IPS-15b (cell line): ENCODE measurements around the gene TRIM44.
"Not testable (repeated sequence)": the region's sequence is repeated elsewhere in the genome, so short reads cannot be mapped to it uniquely, and the experiment has no call there.

ENCODE experiments used
- H3K27me3 ChIP-seq: one replicate; pipeline ENCODE4 v1.6.1; 2013; ENCODE audit warnings: low read length; ENCODE audit not compliant: control insufficient read depth, insufficient read depth
- H3K36me3 ChIP-seq: one replicate; pipeline ENCODE4 v1.6.1; 2013; ENCODE audit warnings: low read length; ENCODE audit not compliant: control insufficient read depth, insufficient read depth
- H3K4me1 ChIP-seq: one replicate; pipeline ENCODE4 v1.6.1; 2013; ENCODE audit warnings: mild to moderate bottlenecking, low read length; ENCODE audit not compliant: control insufficient read depth, insufficient read depth
- H3K4me3 ChIP-seq: one replicate; pipeline ENCODE4 v1.5.1; 2013; ENCODE audit warnings: low read depth, low read length
- H3K9ac ChIP-seq: one replicate; pipeline ENCODE4 v1.6.1; 2013; ENCODE audit warnings: low read depth, mild to moderate bottlenecking, low read length
- H3K9me3 ChIP-seq: one replicate; pipeline ENCODE4 v1.6.1; 2013; ENCODE audit warnings: mild to moderate bottlenecking, low read length; ENCODE audit not compliant: control insufficient read depth, insufficient read depth

The TRIM44 gene

DNA sequence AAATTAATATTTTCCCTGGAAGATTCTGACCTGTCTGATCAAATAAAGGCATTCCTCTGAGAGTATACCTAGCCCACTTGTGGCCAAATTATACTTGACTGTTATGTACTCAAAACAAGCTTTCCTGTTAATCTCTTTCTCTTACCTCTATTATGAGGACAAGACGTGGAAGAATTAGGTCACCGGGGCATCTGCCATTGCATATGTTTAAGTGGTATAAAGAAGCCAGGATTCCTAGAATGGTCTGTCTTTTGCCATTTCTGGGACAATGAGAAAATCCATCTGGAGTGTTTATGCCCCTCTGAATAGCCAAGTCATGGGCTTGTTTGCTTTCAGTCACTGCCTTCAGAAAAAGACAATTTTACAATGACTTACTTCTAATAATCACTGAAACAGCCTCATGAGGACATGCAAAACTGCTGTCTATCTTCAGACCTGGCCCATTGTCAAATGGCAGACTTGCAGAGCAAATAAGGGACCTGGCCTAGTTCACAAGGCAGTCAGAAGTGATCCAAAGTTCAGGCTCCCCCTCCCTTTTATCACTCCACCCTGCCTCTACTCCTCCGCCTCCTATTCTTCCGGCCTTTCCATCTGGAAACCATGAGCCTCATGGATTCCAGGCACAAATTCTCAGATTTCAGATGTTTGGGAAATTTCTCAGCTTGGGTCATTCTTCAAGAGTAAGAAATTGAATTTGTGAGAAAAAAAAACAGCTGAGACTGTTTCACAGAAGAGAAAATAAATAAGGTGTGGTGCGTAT is 153.2 kb downstream of the TRIM44 start:
- H3K36me3 ChIP-seq = no peaks in the 10 kb centered on the region

DNA sequence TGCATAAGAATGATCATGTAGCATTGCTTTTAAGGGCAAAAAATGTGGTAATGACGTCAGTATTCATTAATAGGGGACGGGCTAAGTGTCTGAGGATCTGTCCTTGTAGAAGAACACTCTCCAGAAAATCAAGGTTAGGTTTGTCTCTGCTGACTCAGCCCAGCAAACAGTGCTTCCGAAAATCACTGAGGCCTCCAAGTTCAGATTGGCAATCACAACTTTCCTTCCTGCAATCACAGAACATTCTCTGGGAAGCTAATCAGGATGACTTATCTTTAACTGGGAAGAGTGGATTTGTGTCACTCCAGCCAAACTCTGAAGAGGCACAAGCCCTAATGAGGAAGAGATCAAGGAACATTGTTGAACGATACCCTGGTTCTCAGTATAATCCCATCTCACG is 158.0 kb downstream of the TRIM44 start:
- no peaks in the 10 kb centered on the region for H3K36me3 ChIP-seq
- H3K27me3 ChIP-seq = peaks cover 4% of the 10 kb centered on the region
- H3K9me3 ChIP-seq = no peaks in the 10 kb centered on the region
- H3K4me1 ChIP-seq = no peaks in the 10 kb centered on the region
- no peak overlapping the region for H3K9ac ChIP-seq
- H3K4me3 ChIP-seq = no peak overlapping the region

More for the DNA sequence above, 153.2 kb downstream of the TRIM44 start:
- H3K9me3 ChIP-seq = no peaks in the 10 kb centered on the region
- H3K4me1 ChIP-seq = no peaks in the 10 kb centered on the region
- no peak overlapping the region for H3K9ac ChIP-seq
- H3K4me3 ChIP-seq = no peak overlapping the region
- H3K27me3 ChIP-seq = no peaks in the 10 kb centered on the region

DNA sequence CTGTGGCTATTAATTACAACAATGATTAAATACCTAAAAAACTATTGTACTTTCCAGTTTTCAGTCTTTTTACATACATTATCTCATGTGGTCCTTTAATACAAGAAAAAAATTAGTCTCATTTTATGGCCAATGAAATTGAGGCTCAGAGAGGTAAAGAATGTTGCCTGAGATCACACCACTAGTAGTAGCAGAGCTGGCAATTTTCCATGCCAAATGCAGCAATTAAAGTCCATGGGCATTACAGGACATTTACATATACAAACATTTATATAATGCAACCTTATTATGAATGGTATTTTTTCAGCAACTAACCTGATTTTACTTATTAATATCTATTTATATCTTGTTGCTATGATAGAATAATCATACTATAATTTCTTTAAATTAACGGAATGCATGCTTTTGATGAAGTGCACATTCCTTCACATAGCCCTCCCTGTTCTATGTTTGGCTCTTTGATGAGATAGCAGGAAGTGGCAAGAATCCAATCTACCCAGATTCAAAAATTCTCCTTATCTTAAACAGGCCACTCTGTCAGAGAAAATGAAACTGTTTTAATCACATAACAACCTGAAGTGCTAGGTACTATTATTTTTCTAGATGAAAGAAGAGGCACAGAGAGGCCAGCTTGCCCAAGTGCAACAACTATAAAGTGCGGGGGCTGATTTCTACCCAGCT is 160.4 kb downstream of the TRIM44 start:
- Histone ChIP-seq H3K9ac (no peak overlapping the region), H3K4me1 (no peaks in the 10 kb centered on the region), H3K36me3 (no peaks in the 10 kb centered on the region)

DNA sequence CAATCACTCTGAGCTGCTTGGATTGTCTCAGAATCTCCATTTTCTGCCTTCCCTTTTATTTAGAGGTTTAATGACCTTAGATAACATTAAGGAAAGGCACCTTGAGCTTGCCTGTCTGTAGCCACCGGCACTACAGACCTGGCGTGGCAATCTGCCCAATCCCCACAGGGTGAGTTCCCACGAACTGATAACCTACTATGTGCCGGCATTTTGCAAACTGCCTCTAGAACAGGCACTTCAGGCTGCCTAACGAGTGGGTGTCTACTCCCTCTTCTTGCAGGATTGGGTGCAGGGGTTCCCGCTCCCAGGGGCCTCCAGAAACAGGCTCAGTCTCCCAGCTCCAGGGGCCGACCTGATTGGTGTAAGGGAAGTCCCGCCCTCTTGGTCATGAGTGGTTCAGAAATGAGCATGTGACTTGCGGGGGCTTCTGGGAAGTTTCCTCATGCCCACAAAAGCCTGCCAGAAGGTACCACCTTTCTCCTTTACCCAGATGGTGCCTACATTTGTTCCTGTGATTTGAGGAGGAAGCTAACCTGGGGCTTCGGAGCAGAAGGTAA is 161.2 kb downstream of the TRIM44 start:
- H3K27me3 ChIP-seq = peaks cover 4% of the 10 kb centered on the region
- H3K36me3 ChIP-seq = no peaks in the 10 kb centered on the region
- H3K9ac ChIP-seq = no peak overlapping the region
- H3K9me3 ChIP-seq = no peaks in the 10 kb centered on the region
- H3K4me3 ChIP-seq = no peak overlapping the region
- H3K4me1 ChIP-seq = no peaks in the 10 kb centered on the region

More for the DNA sequence above, 160.4 kb downstream of the TRIM44 start:
- H3K4me3 ChIP-seq = no peak overlapping the region
- no peaks in the 10 kb centered on the region for H3K9me3 ChIP-seq
- peaks cover 4% of the 10 kb centered on the region for H3K27me3 ChIP-seq

DNA sequence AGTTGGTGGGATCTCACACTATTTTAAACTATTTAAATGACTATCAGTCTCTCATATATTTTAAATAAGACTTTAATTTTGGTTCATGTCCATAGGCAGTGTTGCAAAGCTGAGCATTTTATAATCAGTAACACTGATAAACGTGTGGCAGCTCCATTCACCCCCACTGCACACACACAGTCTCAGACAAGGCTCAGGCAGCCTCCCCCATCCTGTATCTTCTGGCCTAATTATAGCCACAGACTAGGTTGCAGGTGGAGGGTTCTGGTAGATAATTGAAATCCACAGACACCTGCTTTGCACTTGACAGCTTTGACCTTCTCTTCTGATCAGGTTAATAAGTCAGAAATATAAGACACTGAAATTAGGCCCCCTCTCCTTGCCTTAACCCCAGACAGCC is 162.8 kb downstream of the TRIM44 start:
- Histone ChIP-seq H3K9ac (no peak overlapping the region), H3K27me3 (peaks cover 4% of the 10 kb centered on the region), H3K9me3 (no peaks in the 10 kb centered on the region), H3K4me1 (no peaks in the 10 kb centered on the region), H3K36me3 (no peaks in the 10 kb centered on the region), H3K4me3 (no peak overlapping the region)

DNA sequence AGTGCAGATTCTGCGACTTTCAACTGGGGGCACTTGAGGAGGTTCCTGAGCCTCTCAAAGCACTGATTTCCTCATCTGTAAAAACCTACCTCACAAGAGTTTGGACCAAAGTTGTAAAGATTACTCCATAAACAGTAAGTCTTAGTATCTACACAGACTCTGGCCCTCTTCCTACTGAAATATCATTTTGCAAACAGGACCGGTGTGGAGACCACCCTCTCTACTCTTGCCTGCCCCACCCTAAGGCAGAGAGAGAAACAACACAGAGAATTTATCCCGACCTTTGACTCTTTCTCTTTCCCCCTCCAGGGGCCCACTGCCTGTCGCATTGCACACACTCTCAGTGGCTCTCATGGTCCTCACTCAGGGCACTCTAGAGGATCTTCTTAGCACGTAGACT is 163.4 kb downstream of the TRIM44 start:
- Histone ChIP-seq H3K9ac (no peak overlapping the region), H3K4me3 (no peak overlapping the region), H3K4me1 (no peaks in the 10 kb centered on the region), H3K36me3 (no peaks in the 10 kb centered on the region), H3K27me3 (peaks cover 4% of the 10 kb centered on the region), H3K9me3 (no peaks in the 10 kb centered on the region)

DNA sequence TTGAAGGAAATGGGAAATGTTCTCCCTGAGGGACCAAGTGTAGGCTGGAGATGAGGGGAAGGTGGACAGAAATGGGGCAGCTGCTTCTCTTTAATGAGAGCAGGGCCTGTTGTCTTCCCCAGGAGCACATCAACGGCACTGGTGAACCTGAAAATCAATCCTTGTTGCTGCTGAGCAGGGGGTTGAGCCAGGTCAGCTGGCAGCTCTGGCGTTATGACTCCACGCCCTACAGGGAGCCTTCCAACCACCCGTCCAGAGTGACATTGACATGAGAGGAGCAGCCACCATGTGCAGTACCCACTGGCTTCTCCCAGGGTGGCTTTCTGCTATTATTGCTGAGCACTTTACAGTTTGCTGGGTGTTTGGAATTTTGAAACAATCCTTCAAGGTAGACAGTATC is 164.4 kb downstream of the TRIM44 start:
- H3K9me3 ChIP-seq = no peaks in the 10 kb centered on the region
- no peak overlapping the region for H3K4me3 ChIP-seq
- H3K27me3 ChIP-seq = no peaks in the 10 kb centered on the region
- no peaks in the 10 kb centered on the region for H3K36me3 ChIP-seq
- no peak overlapping the region for H3K9ac ChIP-seq
- no peaks in the 10 kb centered on the region for H3K4me1 ChIP-seq

DNA sequence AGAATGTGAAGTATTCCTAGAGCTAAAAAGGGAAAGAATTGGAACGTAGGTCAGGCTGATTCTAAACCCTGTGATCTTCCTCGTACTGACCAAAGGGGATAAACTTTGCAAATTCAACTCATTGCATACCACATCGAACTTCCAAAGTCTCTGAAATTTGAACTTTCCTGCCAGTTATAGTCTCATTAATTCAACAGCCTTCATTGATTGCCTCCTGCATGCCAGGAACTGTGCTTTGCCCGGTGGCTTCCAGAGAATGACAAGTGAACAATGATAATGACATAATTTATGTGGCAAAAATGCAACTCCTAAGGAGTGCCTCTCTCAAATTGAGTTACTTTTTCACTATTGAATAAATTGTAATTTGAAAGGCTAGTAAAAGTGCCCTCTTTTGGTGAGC is 173.6 kb downstream of the TRIM44 start:
- H3K27me3 ChIP-seq = no peaks in the 10 kb centered on the region

DNA sequence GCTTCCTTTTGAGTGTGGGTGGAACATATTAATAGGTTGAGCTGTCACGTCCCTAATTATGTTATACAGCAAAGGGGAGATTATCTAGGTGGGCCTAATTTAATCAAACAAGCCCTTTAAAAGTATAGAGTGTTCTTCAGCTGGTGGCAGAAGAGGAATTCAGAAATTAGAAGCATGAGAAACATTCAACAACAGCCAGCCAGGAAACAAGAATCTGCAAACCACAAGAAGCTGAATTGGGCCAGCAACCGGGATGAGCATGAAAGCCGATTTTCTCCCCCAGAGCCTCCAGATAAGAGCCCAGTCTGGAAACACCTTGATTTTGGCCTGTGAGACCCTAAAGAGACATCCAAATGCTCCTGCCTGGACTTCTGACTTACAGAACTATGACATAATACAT is 175.5 kb downstream of the TRIM44 start:
- no peak overlapping the region for H3K4me3 ChIP-seq
- H3K36me3 ChIP-seq = no peaks in the 10 kb centered on the region
- no peaks in the 10 kb centered on the region for H3K9me3 ChIP-seq
- no peaks in the 10 kb centered on the region for H3K27me3 ChIP-seq
- H3K9ac ChIP-seq = no peak overlapping the region
- no peaks in the 10 kb centered on the region for H3K4me1 ChIP-seq

More for the DNA sequence above, 173.6 kb downstream of the TRIM44 start:
- H3K9ac ChIP-seq = no peak overlapping the region
- H3K9me3 ChIP-seq = no peaks in the 10 kb centered on the region
- no peak overlapping the region for H3K4me3 ChIP-seq
- no peaks in the 10 kb centered on the region for H3K4me1 ChIP-seq
- no peaks in the 10 kb centered on the region for H3K36me3 ChIP-seq

DNA sequence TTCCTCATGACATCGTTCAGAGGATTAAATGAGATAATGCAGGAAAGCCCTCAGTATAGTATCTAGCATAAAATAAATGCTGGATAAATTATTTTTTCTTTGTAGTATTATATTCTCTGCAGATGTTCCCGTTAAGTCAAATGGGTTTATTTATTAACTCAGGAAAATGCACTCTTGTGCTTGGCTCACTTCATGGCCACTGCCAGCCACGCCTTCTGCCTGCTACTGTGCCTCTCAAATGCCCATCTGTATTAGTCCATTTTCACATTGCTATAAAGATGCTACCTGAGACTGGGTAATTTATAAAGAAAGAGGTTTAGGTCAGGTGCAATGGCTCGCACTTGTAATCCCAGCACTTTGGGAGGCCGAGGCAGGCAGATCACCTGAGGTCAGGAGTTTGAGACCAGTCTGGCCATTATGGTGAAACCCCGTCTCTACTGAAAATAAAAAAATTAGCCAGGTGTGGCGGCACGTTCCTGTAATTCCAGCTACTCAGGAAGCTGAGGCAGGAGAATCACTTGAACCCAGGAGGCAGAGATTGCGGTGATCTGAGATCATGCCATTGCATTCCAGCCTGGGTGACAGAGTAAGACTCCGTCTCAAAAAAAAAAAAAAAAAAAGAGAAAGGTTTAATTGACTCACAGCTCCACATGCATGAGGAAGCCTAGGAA is 176.3 kb downstream of the TRIM44 start:
- not testable (repeated sequence) for H3K4me1 ChIP-seq, H3K9me3 ChIP-seq, H3K4me3 ChIP-seq, H3K9ac ChIP-seq, H3K27me3 ChIP-seq, H3K36me3 ChIP-seq

DNA sequence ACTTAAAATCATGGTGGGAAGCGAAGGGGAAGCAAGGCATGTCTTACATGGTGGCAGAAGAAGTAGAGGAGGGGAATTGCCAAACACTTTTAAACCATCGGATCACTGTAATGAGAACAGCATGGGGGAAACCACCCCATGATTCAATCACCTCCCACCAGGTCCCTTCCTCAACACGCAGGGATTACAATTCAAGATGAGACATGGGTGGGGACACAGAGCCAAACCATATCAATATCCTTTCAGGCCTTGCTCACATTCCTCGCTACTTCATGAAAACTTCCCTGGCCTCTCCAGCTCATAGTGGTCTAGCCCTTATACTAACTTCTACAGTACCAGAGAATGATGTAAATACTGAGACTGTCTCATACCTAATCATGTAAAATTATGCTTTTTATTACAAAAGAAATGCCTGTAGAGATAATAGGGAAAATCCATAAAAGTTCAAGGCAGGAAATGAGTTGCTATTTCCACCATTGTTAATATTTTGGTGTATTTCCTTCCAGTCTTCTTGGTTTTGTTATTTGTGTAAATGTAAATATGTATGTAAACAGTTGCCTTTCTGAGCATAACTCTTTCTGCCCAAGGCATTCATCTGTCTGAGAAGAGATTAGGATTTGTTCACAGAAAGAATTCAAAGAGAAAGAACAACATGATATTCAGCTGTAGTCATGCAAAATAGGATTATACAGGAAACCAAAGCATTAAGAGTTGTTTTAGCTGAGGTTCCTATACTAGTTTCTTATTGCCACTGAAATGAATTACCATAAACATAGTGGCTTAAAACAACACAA is 177.0 kb downstream of the TRIM44 start:
- H3K36me3 ChIP-seq = no peaks in the 10 kb centered on the region
- no peak overlapping the region for H3K9ac ChIP-seq
- no peaks in the 10 kb centered on the region for H3K4me1 ChIP-seq
- H3K9me3 ChIP-seq = no peaks in the 10 kb centered on the region
- H3K4me3 ChIP-seq = no peak overlapping the region
- no peaks in the 10 kb centered on the region for H3K27me3 ChIP-seq
